ENCODE measurements around the gene KCNH1.

Gene KCNH1

GRCh38 chr1:210648588-210649269, 485.2 kb downstream of the KCNH1 start:
- no peak for TF ChIP-seq ZFP69B (tag by site-specific recombination; IDR thresholded peaks at IDR 0.05)
- TF ChIP-seq ZNF558 (tag by site-specific recombination; IDR thresholded peaks at IDR 0.05) = no peak
- TF ChIP-seq ZNF639 (tag by site-specific recombination; IDR thresholded peaks at IDR 0.05) = no peak
- no peak for TF ChIP-seq ZNF514 (tag by site-specific recombination; IDR thresholded peaks at IDR 0.05)
- peaks cover 8% of the 10 kb centered on the region for H3K4me1 ChIP-seq (ENCODE audit: control insufficient read depth, insufficient read depth, low read length)
- CTCF ChIA-PET = no interaction called here
- POLR2A ChIA-PET = no interaction called here
- no peak overlapping the region for H3K4me3 ChIP-seq (ENCODE audit: low read depth, low read length)
- H3K36me3 ChIP-seq (ENCODE audit: control insufficient read depth in 2 of 2, insufficient read depth in 1 of 2, low read length in 2 of 2) = no peaks in the 10 kb centered on the region
- no peaks in the 10 kb centered on the region for H3K9me3 ChIP-seq (ENCODE audit: control insufficient read depth, insufficient read depth, low read depth, low read length)
- no peak overlapping the region for H3K27ac ChIP-seq (ENCODE audit: extremely low read depth, low read depth, low read length)

- Histone ChIP-seq H3K27ac (ENCODE audit: extremely low read depth, low read depth, low read length) (no peak overlapping the region), H3K4me3 (ENCODE audit: low read depth, low read length) (no peak overlapping the region), H3K4me1 (ENCODE audit: control insufficient read depth, insufficient read depth, low read length) (peaks cover 8% of the 10 kb centered on the region), H3K36me3 (ENCODE audit: control insufficient read depth in 2 of 2, insufficient read depth in 1 of 2, low read length in 2 of 2) (no peaks in the 10 kb centered on the region), H3K9me3 (ENCODE audit: control insufficient read depth, insufficient read depth, low read depth, low read length) (no peaks in the 10 kb centered on the region)
- ChIA-PET POLR2A (no interaction called here), CTCF (no interaction called here)
- TF ChIP-seq ZNF600 (tag by site-specific recombination; IDR thresholded peaks at IDR 0.05) (no peak), KLF17 (tag by site-specific recombination; IDR thresholded peaks at IDR 0.05) (no peak), ZNF768 (tag by site-specific recombination; IDR thresholded peaks at IDR 0.05) (no peak), ZNF24 (tag by site-specific recombination; IDR thresholded peaks at IDR 0.05) (no peak), GLIS1 (tag by site-specific recombination; IDR thresholded peaks at IDR 0.05) (0 out of 2 replicates have a peak, but pooled peaks have one; percentile 20), ZNF174 (tag by site-specific recombination; IDR thresholded peaks at IDR 0.05) (no peak), ZBTB20 (tag by site-specific recombination; IDR thresholded peaks at IDR 0.05) (peak; percentile 54; the same call in 1 of the 2 replicates), EGR2 (tag by site-specific recombination; IDR thresholded peaks at IDR 0.05; ENCODE audit: low read depth) (0 out of 2 replicates have a peak, but pooled peaks have one; percentile 9), ZBTB21 (tag by site-specific recombination; IDR thresholded peaks at IDR 0.05) (0 out of 2 replicates have a peak, but pooled peaks have one; percentile 44), ZNF394 (tag by site-specific recombination; IDR thresholded peaks at IDR 0.05; ENCODE audit: borderline replicate concordance) (no peak), ZFP3 (tag by site-specific recombination; IDR thresholded peaks at IDR 0.05; ENCODE audit: low read depth) (no peak), ZNF660 (tag by site-specific recombination; IDR thresholded peaks at IDR 0.05) (peak; percentile 33; the same call in 1 of the 2 replicates), PRDM10 (tag by site-specific recombination; IDR thresholded peaks at IDR 0.05) (peak; percentile 51; the same call in 1 of the 2 replicates), ZFP37 (tag by site-specific recombination; IDR thresholded peaks at IDR 0.05) (no peak), ZBTB17 (tag by site-specific recombination; IDR thresholded peaks at IDR 0.05) (0 out of 2 replicates have a peak, but pooled peaks have one; percentile 39), TRIM28 (IDR thresholded peaks at IDR 0.05; ENCODE audit: borderline replicate concordance, low read length) (no peak), ZNF629 (tag by site-specific recombination; IDR thresholded peaks at IDR 0.05) (peak; percentile 34; the same call in 1 of the 2 replicates), ZNF335 (tag by site-specific recombination; conservative IDR thresholded peaks at IDR 0.05) (no peak)
Observed at GRCh38 chr1:210647406-210648333, 486.3 kb downstream of the KCNH1 start.

Data from HEK293 (cell line).